Measurements from ENCODE around the gene HBG1.

Gene HBG1

GRCh38 chr11:5283882-5284281 lies 34.2 kb upstream of the HBG1 start:
- Mint-ChIP-seq H3K27me3 (no peaks in the 10 kb centered on the region), H3K27ac (no peak overlapping the region), H3K4me3 (no peak overlapping the region), H3K4me1 (ENCODE audit: low read depth) (no peaks in the 10 kb centered on the region), H3K9me3 (ENCODE audit: low read depth) (no peaks in the 10 kb centered on the region), H3K36me3 (no peaks in the 10 kb centered on the region)

DNA sequence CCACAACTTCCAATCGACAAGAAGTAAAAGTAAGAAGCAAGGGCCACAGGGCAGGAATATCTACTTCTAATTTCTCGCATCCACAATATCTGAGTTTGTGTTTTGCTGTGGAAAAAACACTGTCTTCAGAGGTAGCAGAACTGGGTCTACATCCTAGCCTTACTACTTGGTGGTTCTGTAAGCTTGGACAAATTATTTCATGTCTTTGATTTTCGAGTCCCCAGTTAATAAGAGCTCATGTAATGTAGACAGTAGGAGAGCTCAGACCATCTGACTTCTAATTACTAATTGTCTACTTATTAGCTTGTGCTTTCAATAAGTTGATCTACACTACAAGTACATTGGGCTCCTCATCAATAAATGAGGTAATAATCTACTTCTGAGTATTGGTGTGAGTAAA lies 33.4 kb upstream of the HBG1 start:
- H3K27me3 Mint-ChIP-seq, result no peaks in the 10 kb centered on the region

GRCh38 chr11:5282628-5283027 lies 33.0 kb upstream of the HBG1 start:
- H3K4me1 Mint-ChIP-seq (ENCODE audit: low read depth), result no peaks in the 10 kb centered on the region
- no peaks in the 10 kb centered on the region for H3K36me3 Mint-ChIP-seq
- no peak overlapping the region for H3K4me3 Mint-ChIP-seq
- H3K27me3 Mint-ChIP-seq, result no peaks in the 10 kb centered on the region
- no peaks in the 10 kb centered on the region for H3K9me3 Mint-ChIP-seq (ENCODE audit: low read depth)
- no peak overlapping the region for H3K27ac Mint-ChIP-seq

More for the DNA sequence above, 33.4 kb upstream of the HBG1 start:
- Mint-ChIP-seq H3K27ac (no peak overlapping the region), H3K4me3 (no peak overlapping the region), H3K36me3 (no peaks in the 10 kb centered on the region), H3K4me1 (ENCODE audit: low read depth) (no peaks in the 10 kb centered on the region), H3K9me3 (ENCODE audit: low read depth) (no peaks in the 10 kb centered on the region)

DNA sequence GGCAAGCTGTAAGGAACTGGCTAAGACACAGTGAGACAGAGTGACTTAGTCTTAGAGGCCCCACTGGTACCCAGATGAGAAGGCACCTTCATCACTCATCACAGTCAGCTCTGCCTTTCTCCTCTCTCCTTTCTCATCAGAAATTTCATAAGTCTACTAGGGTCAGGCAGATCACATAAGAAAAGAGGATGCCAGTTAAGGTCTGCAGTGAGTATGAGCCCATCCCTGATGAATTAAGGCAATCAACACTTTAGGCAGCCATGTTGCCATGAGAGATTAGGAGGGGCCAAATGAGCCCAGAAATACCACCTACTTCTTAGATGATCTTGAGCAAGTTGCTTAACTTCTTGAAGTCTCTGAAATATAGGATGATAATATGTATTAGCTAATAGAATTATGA lies 31.9 kb upstream of the HBG1 start:
- no peaks in the 10 kb centered on the region for H3K27me3 Mint-ChIP-seq
- H3K9me3 Mint-ChIP-seq (ENCODE audit: low read depth), result no peaks in the 10 kb centered on the region
- H3K4me3 Mint-ChIP-seq, result no peak overlapping the region
- H3K4me1 Mint-ChIP-seq (ENCODE audit: low read depth), result no peaks in the 10 kb centered on the region
- no peaks in the 10 kb centered on the region for H3K36me3 Mint-ChIP-seq
- no peak overlapping the region for H3K27ac Mint-ChIP-seq

DNA sequence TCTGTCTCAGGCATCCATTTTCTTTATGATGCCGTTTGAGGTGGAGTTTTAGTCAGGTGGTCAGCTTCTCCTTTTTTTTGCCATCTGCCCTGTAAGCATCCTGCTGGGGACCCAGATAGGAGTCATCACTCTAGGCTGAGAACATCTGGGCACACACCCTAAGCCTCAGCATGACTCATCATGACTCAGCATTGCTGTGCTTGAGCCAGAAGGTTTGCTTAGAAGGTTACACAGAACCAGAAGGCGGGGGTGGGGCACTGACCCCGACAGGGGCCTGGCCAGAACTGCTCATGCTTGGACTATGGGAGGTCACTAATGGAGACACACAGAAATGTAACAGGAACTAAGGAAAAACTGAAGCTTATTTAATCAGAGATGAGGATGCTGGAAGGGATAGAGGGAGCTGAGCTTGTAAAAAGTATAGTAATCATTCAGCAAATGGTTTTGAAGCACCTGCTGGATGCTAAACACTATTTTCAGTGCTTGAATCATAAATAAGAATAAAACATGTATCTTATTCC lies 31.0 kb upstream of the HBG1 start:
- Mint-ChIP-seq H3K9me3 (ENCODE audit: low read depth) (no peaks in the 10 kb centered on the region), H3K36me3 (no peaks in the 10 kb centered on the region), H3K4me1 (ENCODE audit: low read depth) (no peaks in the 10 kb centered on the region), H3K4me3 (no peak overlapping the region), H3K27me3 (no peaks in the 10 kb centered on the region), H3K27ac (no peak overlapping the region)

- no peak overlapping the region for H3K4me3 Mint-ChIP-seq
- H3K9me3 Mint-ChIP-seq (ENCODE audit: low read depth), result no peaks in the 10 kb centered on the region
- H3K27me3 Mint-ChIP-seq, result peaks cover under 1% of the 10 kb centered on the region
- H3K4me1 Mint-ChIP-seq (ENCODE audit: low read depth), result no peaks in the 10 kb centered on the region
- no peaks in the 10 kb centered on the region for H3K36me3 Mint-ChIP-seq
- H3K27ac Mint-ChIP-seq, result no peak overlapping the region
Observed at GRCh38 chr11:5279471-5280090, 29.9 kb upstream of the HBG1 start.

GRCh38 chr11:5277807-5278382 lies 28.2 kb upstream of the HBG1 start:
- H3K27ac Mint-ChIP-seq, result no peak overlapping the region
- no peak overlapping the region for H3K4me3 Mint-ChIP-seq
- H3K4me1 Mint-ChIP-seq (ENCODE audit: low read depth), result no peaks in the 10 kb centered on the region
- H3K9me3 Mint-ChIP-seq (ENCODE audit: low read depth), result no peaks in the 10 kb centered on the region
- peaks cover 2% of the 10 kb centered on the region for H3K27me3 Mint-ChIP-seq
- H3K36me3 Mint-ChIP-seq, result no peaks in the 10 kb centered on the region

DNA sequence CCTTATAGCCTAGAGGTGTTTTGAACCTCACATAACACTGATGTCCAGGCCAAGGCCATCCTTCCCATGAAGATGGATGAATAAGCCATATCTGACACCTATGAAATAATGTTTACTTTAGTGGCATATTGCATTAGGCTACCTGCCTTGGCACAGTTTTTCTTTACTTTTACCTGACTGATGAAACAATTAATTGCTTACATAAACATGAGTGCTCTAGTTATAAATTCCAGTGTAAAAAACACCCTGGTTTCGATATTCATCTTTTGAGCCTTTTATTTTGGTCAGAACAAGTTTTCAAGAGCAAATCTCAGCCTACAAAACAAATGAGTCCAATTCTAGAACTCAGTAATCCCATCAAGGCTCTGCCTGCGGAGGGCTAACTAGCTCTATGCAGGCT lies 27.0 kb upstream of the HBG1 start:
- Mint-ChIP-seq H3K36me3 (no peaks in the 10 kb centered on the region), H3K9me3 (ENCODE audit: low read depth) (no peaks in the 10 kb centered on the region), H3K27ac (no peak overlapping the region), H3K27me3 (peaks cover 2% of the 10 kb centered on the region), H3K4me3 (no peak overlapping the region), H3K4me1 (ENCODE audit: low read depth) (no peaks in the 10 kb centered on the region)

DNA sequence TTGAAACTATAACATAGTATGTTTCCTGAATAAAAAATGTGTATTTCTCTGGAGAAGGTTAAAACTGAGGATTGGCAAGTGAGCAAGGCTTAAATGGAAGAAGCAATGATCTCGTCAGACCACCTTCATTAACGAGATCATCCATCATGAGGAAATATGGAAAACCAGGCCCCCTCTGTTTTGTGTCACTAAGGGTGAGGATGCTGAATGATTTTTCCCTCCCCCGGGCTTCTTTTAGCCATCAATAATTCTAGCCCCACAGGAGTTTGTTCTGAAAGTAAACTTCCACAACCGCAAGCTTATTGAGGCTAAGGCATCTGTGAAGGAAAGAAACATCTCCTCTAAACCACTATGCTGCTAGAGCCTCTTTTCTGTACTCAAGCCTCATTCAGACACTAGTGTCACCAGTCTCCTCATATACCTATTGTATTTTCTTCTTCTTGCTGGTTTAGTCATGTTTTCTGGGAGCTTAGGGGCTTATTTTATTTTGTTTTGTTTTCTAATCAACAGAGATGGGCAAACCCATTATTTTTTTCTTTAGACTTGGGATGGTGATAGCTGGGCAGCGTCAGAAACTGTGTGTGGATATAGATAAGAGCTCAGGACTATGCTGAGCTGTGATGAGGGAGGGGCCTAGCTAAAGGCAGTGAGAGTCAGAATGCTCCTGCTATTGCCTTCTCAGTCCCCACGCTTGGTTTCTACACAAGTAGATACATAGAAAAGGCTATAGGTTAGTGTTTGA lies 25.9 kb upstream of the HBG1 start:
- peaks cover 2% of the 10 kb centered on the region for H3K27me3 Mint-ChIP-seq
- no peak overlapping the region for H3K4me3 Mint-ChIP-seq
- no peak overlapping the region for H3K27ac Mint-ChIP-seq
- no peaks in the 10 kb centered on the region for H3K36me3 Mint-ChIP-seq
- no peaks in the 10 kb centered on the region for H3K4me1 Mint-ChIP-seq (ENCODE audit: low read depth)
- H3K9me3 Mint-ChIP-seq (ENCODE audit: low read depth), result no peaks in the 10 kb centered on the region

- Mint-ChIP-seq H3K4me1 (ENCODE audit: low read depth) (no peaks in the 10 kb centered on the region), H3K9me3 (ENCODE audit: low read depth) (no peaks in the 10 kb centered on the region), H3K4me3 (no peak overlapping the region), H3K36me3 (no peaks in the 10 kb centered on the region), H3K27me3 (peaks cover 2% of the 10 kb centered on the region), H3K27ac (no peak overlapping the region)
Observed at GRCh38 chr11:5274395-5274794, 24.7 kb upstream of the HBG1 start.

- H3K9me3 Mint-ChIP-seq (ENCODE audit: low read depth), result no peaks in the 10 kb centered on the region
- H3K4me3 Mint-ChIP-seq, result no peak overlapping the region
- peaks cover 2% of the 10 kb centered on the region for H3K27me3 Mint-ChIP-seq
- no peak overlapping the region for H3K27ac Mint-ChIP-seq
- H3K4me1 Mint-ChIP-seq (ENCODE audit: low read depth), result no peaks in the 10 kb centered on the region
- no peaks in the 10 kb centered on the region for H3K36me3 Mint-ChIP-seq
Observed at GRCh38 chr11:5272395-5273017, 22.8 kb upstream of the HBG1 start.

DNA sequence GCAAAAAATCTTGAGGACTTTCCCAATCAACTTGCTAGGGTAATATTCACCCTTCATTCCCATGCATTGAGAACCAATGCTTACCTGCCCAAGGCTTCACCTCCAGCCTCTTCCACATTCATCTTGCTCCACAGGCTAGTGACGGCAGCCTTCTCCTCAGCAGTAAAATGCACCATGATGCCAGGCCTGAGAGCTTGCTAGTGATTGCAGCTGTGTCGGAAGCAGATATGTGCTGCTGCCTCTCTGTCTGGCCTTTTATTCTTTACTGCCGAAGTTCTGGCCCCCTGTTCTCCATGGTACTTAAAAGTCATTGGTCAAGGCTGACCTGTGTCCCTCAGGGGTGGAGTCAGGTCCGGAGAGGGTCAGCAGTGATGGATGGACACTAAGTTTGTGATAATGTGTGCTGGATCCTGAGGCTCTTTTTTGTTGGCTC lies 20.1 kb upstream of the HBG1 start, which contains the start of gene HBE1:
TSS of gene HBE1 (minus strand) at position 231 of the 433 bp plus-strand sequence. CDS start at position 176, 55 bp downstream.
- no peaks in the 10 kb centered on the region for H3K36me3 Mint-ChIP-seq

DNA sequence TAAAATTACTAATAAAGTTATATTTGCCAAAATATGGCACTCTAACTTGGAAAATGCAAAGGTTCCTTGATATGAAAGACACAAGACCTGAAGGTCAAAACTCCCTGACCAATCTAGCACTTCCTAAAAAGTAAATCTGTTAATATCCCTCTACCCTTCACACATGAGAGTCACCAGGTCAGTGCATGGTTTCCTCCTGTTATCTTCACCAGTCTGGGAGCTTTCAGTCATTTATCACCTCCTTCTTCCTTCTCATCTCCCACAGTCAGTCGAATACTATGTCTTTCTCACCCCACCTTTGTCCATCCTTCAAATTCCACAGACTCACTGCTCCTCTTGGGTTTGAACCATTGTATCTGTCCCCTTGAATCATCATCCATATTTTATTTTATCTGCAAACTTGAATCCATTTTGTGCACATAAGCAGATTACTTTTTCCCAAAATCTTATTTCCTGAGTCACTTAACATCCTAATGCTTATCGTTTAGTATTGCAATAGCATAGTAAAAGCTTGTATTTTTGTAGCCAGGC lies 17.4 kb upstream of the HBG1 start:
- H3K9me3 Mint-ChIP-seq (ENCODE audit: low read depth), result no peaks in the 10 kb centered on the region
- H3K4me1 Mint-ChIP-seq (ENCODE audit: low read depth), result no peaks in the 10 kb centered on the region
- H3K4me3 Mint-ChIP-seq, result no peak overlapping the region
- no peaks in the 10 kb centered on the region for H3K36me3 Mint-ChIP-seq
- no peak overlapping the region for H3K27ac Mint-ChIP-seq
- H3K27me3 Mint-ChIP-seq, result peaks cover under 1% of the 10 kb centered on the region

More for the DNA sequence above, 20.1 kb upstream of the HBG1 start, which contains the start of gene HBE1:
- H3K9me3 Mint-ChIP-seq (ENCODE audit: low read depth), result no peaks in the 10 kb centered on the region
- H3K4me1 Mint-ChIP-seq (ENCODE audit: low read depth), result no peaks in the 10 kb centered on the region
- no peak within 1 kb of the TSS for H3K27ac Mint-ChIP-seq
- H3K4me3 Mint-ChIP-seq, result no peak within 1 kb of the TSS
- peaks cover 2% of the 10 kb centered on the region for H3K27me3 Mint-ChIP-seq

- H3K9me3 Mint-ChIP-seq (ENCODE audit: low read depth), result no peaks in the 10 kb centered on the region
- peaks cover 1% of the 10 kb centered on the region for H3K27me3 Mint-ChIP-seq
- no peaks in the 10 kb centered on the region for H3K36me3 Mint-ChIP-seq
- H3K4me3 Mint-ChIP-seq, result no peak overlapping the region
- no peaks in the 10 kb centered on the region for H3K4me1 Mint-ChIP-seq (ENCODE audit: low read depth)
- no peak overlapping the region for H3K27ac Mint-ChIP-seq
Observed at GRCh38 chr11:5266609-5267008, 17.0 kb upstream of the HBG1 start.

DNA sequence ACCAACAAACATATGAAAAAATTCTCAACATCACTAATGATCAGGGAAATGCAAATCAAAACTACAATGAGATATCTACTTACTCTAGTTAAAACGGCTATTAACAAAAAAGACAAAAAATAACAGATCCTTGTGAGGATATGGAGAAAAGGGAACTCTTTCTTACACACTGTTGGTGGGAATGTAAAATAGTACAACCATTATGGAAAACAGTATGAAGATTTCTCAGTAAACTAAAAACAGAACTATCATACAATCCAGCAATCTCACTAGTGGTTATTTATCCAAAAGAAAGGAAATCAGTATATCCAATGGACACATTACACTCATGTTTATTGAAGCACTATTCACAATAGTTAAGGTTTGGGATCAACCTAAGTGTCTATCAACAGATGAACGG lies 16.2 kb upstream of the HBG1 start:
- no peak overlapping the region for H3K27ac Mint-ChIP-seq
- H3K36me3 Mint-ChIP-seq, result no peaks in the 10 kb centered on the region
- peaks cover 3% of the 10 kb centered on the region for H3K27me3 Mint-ChIP-seq
- no peaks in the 10 kb centered on the region for H3K4me1 Mint-ChIP-seq (ENCODE audit: low read depth)
- no peaks in the 10 kb centered on the region for H3K9me3 Mint-ChIP-seq (ENCODE audit: low read depth)
- no peak overlapping the region for H3K4me3 Mint-ChIP-seq
